ENCODE data around the gene LACTBL1.

- TF ChIP-seq CTCF (conservative IDR thresholded peaks at IDR 0.05; ENCODE audit: low read length): no peak
- TF ChIP-seq EZH2phosphoT487 (IDR thresholded peaks at IDR 0.05; ENCODE audit: borderline replicate concordance, low read depth, low read length): no peak
Measured at GRCh38 chr1:22978299-22978698, 5.6 kb upstream of the LACTBL1 start.
